GM12878 (cell line): ENCODE data around the gene ADGRE2.
"Not testable (repeated sequence)": the region's sequence is repeated elsewhere in the genome, so short reads cannot be mapped to it uniquely, and the experiment has no call there.

Experiments
- CBFB ChIP-seq: IDR thresholded peaks from 2 replicates; pipeline ENCODE4 v1.6.1; 2016; ENCODE audit warnings: antibody characterized with exemption, low read depth
- CEBPB ChIP-seq, 2 experiments: fragments of 150-350 bp in 1 of 2; IDR thresholded peaks; 2 replicates each; pipeline ENCODE4 v1.6.1; 2012 to 2014; ENCODE audit warnings: low read depth in 2 of 2, low read length in 2 of 2, borderline replicate concordance in 1 of 2, inconsistent platforms in 1 of 2
- CHD2 ChIP-seq: IDR thresholded peaks from 2 replicates; pipeline ENCODE4 v1.6.1; 2011; ENCODE audit warnings: low read depth, low read length, improper control_type of control experiment, borderline replicate concordance
- CTCF ChIP-seq, 3 experiments: IDR thresholded peaks in 2 of 3; conservative IDR thresholded peaks in 1 of 3; 2 replicates each; pipeline ENCODE4 v1.5.1; 2011; ENCODE audit warnings: low read depth in 3 of 3, low read length in 3 of 3, mild to moderate bottlenecking in 3 of 3, control low read depth in 2 of 3, moderate library complexity in 2 of 3, inconsistent platforms in 1 of 3, mixed read lengths in 1 of 3; ENCODE audit not compliant: control insufficient read depth in 2 of 3, insufficient read depth in 1 of 3; ENCODE audit errors: extremely low read depth in 1 of 3
- EP300 ChIP-seq, 2 experiments: fragments of 150-350 bp in 1 of 2; IDR thresholded peaks; 2 replicates each; pipeline ENCODE4 v1.6.1; 2011 to 2012; ENCODE audit warnings: low read depth in 2 of 2, low read length in 2 of 2, borderline replicate concordance in 1 of 2, improper control_type of control experiment in 1 of 2, inconsistent platforms in 1 of 2; ENCODE audit not compliant: control insufficient read depth in 1 of 2
- GABPA ChIP-seq: IDR thresholded peaks from 2 replicates; pipeline ENCODE4 v1.6.1; 2014; ENCODE audit warnings: antibody characterized with exemption, low read depth, mild to moderate bottlenecking, inconsistent platforms
- POLR2A ChIP-seq: IDR thresholded peaks from 2 replicates; pipeline ENCODE4 v1.6.1; 2011; ENCODE audit warnings: low read depth, mild to moderate bottlenecking, low read length
- RCOR1 ChIP-seq: conservative IDR thresholded peaks from 2 replicates; pipeline ENCODE4 v1.6.1; 2012; ENCODE audit warnings: low read depth, low read length, improper control_type of control experiment
- RFX5 ChIP-seq: IDR thresholded peaks from 2 replicates; pipeline ENCODE4 v1.6.1; 2011; ENCODE audit warnings: low read depth, low read length, improper control_type of control experiment
- SMAD1 ChIP-seq: fragments of 450-650 bp; IDR thresholded peaks from 2 replicates; pipeline ENCODE4 v1.6.1; 2018; ENCODE audit warnings: mild to moderate bottlenecking, low read depth; ENCODE audit not compliant: partially characterized antibody
- SMARCA5 ChIP-seq: fragments of 450-650 bp; IDR thresholded peaks from 2 replicates; pipeline ENCODE4 v1.6.1; 2017; ENCODE audit warnings: mild to moderate bottlenecking
- SRF ChIP-seq, 2 experiments: IDR thresholded peaks; 2 replicates each; pipeline ENCODE4 v1.6.1; 2011; ENCODE audit warnings: low read depth in 2 of 2, low read length in 2 of 2, mild to moderate bottlenecking in 1 of 2, moderate library complexity in 1 of 2
- TF ChIP-seq, protein P1 (sequence below): fragments of 450-650 bp; IDR thresholded peaks from 2 replicates; pipeline ENCODE4 v1.6.1; 2014; ENCODE audit warnings: mild to moderate bottlenecking
- TF ChIP-seq, protein P2 (sequence below): IDR thresholded peaks from 2 replicates; pipeline ENCODE4 v1.6.1; 2012; ENCODE audit warnings: low read depth, low read length, improper control_type of control experiment

GRCh38 chr19:14765841-14766240 lies 12.5 kb downstream of the ADGRE2 start:
- not testable (repeated sequence) for TF ChIP-seq EP300 (IDR thresholded peaks at IDR 0.05; ENCODE audit: borderline replicate concordance in 1 of 2, control insufficient read depth in 1 of 2, low read depth in 2 of 2, low read length in 2 of 2); CBFB; RCOR1; CTCF (IDR thresholded peaks at IDR 0.05 in 2 of 3, conservative IDR thresholded peaks at IDR 0.05 in 1 of 3; ENCODE audit: control insufficient read depth in 2 of 3, extremely low read depth in 1 of 3, insufficient read depth in 1 of 3, low read depth in 3 of 3, low read length in 3 of 3); POLR2A; SMAD1; SRF (IDR thresholded peaks at IDR 0.05; ENCODE audit: low read depth in 2 of 2, low read length in 2 of 2); SMARCA5; RFX5; CEBPB (IDR thresholded peaks at IDR 0.05; ENCODE audit: borderline replicate concordance in 1 of 2, low read depth in 2 of 2, low read length in 2 of 2); GABPA; CHD2
- TF ChIP-seq, protein P1, sequence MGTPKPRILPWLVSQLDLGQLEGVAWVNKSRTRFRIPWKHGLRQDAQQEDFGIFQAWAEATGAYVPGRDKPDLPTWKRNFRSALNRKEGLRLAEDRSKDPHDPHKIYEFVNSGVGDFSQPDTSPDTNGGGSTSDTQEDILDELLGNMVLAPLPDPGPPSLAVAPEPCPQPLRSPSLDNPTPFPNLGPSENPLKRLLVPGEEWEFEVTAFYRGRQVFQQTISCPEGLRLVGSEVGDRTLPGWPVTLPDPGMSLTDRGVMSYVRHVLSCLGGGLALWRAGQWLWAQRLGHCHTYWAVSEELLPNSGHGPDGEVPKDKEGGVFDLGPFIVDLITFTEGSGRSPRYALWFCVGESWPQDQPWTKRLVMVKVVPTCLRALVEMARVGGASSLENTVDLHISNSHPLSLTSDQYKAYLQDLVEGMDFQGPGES, result not testable (repeated sequence)
- TF ChIP-seq, protein P2, sequence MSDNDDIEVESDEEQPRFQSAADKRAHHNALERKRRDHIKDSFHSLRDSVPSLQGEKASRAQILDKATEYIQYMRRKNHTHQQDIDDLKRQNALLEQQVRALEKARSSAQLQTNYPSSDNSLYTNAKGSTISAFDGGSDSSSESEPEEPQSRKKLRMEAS, result not testable (repeated sequence)
